NK-92 treated with Interleukin-12 subunit alpha and Interleukin-12 subunit beta, amount 100 ng/mL, for 24 hours (cell line): Measurements from ENCODE around the gene DCTN1.

Source experiments
- DNase-seq: peaks from one replicate; lab custom pipeline; 2025; lab: John Stamatoyannopoulos, UW

DCTN1 gene

GRCh38 chr2:74413001-74413698 is 33.0 kb upstream of the DCTN1 start:
- DNase-seq: no peak

GRCh38 chr2:74407682-74408081 is 27.6 kb upstream of the DCTN1 start:
- no peak for DNase-seq

DNA sequence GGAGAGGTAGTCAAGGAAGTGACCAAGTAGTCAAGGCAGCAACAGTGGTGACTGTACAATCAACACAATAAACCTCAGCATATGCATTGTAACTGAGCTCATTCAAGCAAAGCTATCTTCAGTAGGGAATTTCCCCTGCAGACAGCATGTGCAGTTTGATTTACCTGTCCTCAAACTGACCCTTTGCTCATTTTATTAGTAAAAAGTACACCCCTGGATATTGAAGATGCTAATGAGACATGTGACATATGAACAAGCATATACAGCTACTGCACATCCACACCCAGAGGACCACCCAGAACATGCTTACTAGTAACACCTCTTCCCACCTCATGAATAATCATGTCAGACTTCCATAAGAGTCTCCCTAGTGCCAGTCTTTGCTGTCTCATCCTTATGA is 25.9 kb upstream of the DCTN1 start:
- DNase-seq: no peak

- no peak for DNase-seq
These were observed 21.8 kb upstream of the DCTN1 start for GRCh38 chr2:74401891-74402290.

- no peak for DNase-seq
These were observed 19.7 kb upstream of the DCTN1 start for GRCh38 chr2:74399785-74400184.

DNA sequence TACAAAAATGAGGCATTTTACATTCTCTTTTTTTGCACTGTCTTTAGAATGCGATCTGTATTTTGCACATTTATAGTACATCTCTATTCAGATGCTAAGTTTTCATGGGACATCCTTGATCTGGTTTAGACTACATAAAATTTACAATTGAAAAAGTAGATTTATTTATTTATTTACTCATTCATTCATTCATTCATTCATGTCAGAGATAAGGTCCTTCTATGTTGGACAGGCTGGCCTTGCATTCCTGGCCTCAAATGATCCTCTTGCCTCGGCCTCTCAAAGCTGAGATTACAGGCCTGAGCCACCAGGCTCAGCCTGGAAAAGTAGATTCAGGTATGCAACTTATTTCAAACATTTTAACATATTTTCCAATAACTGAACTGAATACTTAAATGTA is 16.0 kb upstream of the DCTN1 start:
- DNase-seq: no peak

GRCh38 chr2:74393525-74393924 is 13.4 kb upstream of the DCTN1 start:
- DNase-seq: no peak

- no peak for DNase-seq
These were observed 12.3 kb upstream of the DCTN1 start for GRCh38 chr2:74392449-74392743.

DNA sequence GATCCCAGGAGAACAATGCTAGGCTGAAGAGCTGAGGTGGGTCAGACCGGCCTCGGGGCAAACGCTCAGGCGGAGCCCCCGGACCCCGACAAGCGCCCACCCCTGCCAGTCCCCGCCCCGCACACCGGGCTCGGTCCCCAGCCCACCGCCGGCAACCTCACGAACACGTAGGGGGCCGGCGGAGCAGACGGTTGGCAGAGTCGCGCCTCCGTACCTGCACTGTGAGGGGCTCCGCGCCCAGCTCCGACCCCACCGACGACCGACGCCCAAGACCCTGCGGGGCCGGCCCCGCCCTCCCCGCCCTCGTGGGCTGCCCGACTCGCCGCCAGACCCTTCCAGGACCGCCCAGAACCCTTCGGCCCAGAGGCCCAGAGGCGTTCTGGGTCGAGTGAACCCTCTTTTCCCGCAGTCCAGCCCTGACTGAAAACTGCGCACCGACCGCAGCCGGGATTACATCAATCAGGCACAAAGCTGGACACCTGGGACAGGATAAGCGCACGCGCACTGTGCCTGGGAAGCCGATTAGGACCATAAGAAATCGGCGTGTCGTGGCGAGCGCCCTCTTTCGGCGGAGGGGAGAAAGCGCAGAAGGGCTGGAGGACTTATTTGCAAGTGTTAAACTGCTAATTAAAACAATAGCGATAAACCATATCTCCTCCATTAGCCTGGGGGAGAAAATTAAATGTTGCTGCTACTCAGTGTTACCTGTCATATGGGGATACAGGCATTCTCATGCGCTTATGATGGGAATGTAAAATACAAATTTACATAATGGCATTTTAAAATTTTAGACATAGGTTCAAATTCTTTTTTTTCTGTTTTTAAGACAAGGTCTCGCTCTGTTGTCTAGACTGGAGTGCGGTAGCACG is 11.7 kb upstream of the DCTN1 start:
- DNase-seq: peak; percentile 86

DNA sequence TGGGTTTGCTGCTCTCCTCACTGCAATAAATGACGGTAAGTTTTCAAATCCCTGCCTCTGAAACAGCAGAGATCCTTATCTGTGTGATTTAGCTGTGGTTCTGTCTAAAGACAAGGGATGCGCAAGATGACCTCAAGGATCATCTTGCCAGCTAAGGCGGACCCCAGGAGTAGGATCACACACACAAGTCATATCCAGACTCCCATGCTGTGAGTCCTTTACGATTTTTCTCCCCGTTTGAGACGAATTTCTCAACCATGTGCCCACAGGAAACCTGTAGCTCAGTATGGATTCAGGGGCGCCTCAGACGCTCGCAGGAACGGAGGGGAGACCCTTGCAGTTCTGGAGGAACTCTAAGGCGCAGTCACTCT is 11.1 kb upstream of the DCTN1 start:
- DNase-seq: no peak

DNA sequence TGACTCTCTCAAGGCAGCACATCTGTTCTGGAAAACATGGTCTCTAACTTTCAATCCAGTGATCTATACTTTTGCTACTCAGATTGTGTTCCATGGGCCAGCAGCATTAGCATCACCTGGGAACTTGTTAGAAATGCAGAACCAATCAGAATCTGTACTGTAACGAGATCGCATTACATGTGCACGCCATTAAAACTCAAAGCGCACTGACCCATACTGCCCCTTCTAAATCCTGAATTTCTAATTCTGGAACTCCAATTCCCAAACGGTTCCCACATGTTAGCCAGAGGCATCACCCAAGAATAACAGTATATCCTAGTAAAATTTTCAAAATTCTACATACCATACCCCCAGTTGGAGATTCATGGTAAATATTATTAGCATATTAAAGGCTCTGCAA is 10.5 kb upstream of the DCTN1 start:
- no peak for DNase-seq

GRCh38 chr2:74387346-74387745 is 7.2 kb upstream of the DCTN1 start:
- DNase-seq: no peak

DNA sequence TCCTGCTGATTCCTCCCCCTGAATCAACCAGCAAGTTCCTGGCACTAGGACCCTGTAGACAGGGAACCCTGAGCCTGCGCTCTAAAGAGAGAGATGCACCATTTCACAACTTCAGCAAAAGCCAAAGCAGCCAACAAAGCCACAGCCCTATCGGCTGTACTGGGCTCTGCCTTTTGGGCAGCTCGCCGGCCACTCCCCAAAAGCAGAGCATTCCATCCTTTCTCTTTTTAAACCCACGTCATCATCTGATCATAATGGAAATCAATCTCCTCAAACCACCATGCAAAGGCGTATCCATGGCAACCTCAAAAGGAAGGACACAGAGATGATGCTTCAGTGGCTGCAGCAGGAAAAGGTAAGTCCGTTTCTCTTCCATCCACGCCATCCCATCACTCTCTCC is 5.3 kb upstream of the DCTN1 start:
- no peak for DNase-seq

DNA sequence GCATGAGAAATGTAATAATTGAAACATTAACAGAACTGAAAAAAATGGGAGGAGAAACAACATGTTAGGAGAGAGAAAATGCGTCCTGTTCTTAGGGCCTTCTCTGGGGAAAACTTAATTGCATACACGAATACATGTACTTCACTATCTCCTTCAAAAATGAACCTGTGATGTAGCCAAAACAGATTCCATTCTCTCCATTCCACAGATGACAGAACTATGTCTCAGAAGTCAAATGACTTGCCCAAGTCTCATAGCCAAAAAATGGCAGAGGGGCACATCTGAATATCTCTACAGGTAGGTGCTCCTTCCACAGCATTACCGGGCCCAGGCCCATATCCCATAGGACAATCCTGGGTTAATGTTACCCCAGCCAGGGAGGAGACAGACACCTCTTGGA is 3.9 kb upstream of the DCTN1 start:
- no peak for DNase-seq

DNA sequence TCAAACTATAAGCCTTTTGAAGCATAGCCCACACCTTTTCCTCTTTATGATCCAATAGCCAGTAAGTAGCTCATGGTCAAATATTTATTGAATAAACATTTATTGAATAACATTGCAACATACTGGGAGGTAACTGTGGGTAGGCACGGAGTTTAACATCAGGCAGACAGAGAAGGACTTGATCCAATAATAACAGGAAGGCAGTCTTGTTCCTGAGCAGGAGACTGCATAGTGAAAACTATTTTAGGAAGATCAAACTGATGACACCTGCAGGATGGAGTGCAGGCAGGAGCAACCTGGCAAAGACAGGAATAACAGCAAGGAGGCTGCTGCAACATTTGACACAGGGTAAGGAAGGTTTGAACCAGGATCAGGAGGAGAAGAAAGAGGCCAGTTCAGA is 3.1 kb upstream of the DCTN1 start:
- DNase-seq: no peak

DNA sequence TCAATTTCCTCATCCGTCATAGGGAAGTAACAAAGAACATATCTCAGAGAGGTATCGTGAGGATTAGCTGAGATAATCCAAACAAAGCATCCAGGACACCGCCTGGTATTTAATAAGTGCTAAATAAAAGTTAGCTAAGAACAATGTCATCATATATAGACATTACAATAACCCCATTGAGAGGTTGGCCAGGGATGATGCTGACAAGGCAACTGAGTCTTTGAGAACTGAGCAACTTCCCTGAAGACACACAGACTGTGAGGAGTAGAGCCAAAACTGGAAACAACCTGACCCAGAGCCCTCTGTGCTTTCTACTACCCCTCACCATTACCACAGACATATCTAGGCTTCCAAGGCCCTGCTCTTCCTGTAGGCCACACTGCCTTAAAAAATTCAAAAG is 1.6 kb upstream of the DCTN1 start:
- no peak for DNase-seq

DNA sequence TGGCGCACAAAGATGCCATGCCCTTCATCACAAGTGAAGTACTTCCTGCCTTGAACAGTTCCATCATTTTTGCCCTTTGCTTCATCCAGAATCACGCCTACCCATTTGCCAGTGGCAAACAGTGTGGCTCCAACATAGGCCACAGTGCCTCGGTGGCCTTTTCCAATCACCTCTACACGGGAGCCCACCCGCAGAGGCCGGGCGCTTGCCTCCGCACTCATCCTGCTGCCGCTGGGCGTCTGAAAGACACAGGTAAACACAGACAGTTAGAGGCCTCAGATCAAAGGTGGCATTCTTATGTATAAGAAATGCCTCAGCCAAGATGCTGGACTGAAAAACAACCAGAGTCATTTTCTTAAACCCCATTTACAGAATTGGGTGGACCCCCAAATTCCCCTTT is 2.1 kb downstream of the DCTN1 start:
- no peak for DNase-seq

DNA sequence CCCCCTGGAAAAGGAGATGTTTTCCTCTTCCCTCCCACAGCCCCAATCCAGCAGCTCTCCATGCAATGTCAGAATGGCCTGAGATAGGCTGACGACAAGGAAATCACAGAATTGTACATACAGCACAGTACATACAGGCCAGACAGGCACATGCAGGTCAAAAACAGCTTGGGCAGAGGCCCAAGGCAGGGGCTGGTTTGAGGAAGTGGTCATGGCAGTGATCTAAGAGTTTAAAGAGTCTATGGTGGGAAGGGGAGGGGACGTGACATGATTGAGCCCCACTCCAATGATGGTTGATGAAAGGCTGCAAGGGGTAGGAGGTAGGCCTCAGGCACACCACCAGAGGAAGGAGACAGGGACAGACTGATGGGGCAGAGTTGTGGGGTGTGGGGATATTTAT is 4.3 kb downstream of the DCTN1 start:
- no peak for DNase-seq

DNA sequence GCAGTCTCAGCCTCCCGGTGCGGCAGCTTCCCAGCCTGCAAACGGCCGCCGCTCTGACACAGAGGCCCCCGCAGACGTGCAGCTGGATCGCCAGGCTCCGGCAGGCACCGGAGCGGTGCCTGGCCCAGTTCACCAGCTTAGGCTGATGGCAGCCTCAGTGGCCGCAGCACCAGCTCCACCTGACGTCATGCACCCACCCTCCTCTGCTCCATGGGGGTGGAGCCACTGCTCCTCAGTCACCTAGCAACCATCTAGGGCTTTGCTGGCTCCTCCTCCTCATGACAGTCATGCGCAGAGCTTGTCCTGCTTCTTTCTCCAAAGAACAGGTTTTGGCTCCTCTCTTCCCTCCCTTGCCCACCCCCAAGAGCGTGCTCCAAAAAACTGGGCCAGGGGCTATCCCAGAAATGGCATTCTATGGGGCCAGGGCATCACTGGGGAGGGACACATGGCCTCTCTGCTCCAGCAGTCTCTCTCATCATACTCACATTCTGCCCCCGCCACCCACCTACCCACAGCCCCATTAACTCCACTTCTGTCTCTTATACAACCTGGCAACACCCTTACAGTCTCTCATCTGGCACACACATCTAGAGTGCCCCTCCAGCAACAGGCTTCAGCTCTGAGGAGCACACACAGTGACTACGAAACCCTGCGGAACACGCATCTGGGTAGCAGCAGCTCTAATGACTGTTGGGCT is 5.5 kb downstream of the DCTN1 start:
- no peak for DNase-seq

GRCh38 chr2:74373985-74374384 is 6.1 kb downstream of the DCTN1 start:
- no peak for DNase-seq

DNA sequence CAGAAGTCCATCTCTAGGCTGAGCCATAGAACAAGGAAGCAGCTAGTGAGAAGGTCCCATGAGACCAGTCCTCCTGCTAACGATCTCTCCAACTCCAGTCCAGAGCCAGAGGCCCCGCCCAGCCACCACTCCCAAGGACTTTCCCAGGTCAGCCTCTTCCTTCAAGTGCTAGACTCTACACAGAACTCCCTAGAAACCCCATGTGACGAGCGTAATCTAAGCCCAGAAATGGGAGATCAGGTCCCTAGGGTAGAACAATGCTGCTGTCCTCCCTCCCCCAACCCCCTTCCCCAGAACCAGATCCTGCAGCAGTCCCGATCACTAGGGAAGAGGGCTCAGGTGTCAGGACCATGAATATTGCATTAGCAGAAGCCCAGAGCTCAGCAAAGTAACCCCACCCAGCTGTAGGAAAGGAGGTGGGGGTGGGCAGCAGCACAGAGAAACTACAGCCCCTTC is 6.9 kb downstream of the DCTN1 start:
- DNase-seq: no peak

- DNase-seq: no peak
These were observed 7.4 kb downstream of the DCTN1 start for GRCh38 chr2:74372674-74373073.

DNA sequence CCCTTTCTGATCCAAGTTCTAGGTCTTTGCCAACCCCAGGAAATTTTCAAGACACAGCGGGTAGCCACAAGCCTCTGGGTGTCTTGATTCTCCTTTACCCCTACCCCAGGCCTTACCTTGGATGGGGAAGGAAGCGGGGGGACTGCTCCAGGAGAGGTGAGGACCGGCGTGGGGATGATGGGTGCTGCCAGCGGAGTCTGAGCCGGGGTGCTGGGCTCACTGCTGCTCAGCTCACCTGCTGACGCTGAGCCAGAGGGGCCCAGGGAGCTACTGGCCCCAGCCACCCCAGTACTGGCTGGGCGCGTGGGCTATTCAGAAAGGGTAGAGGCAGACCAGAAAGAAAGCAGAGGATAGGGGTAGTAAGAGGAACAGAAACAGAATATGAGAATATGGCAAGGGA is 8.7 kb downstream of the DCTN1 start:
- DNase-seq: no peak
